Measurements from ENCODE around the gene NBPF26.
"Not testable (repeated sequence)": the region's sequence is repeated elsewhere in the genome, so short reads cannot be mapped to it uniquely, and the experiment has no call there.

Gene NBPF26

GRCh38 chr1:120723715-120724402, at the start of gene NBPF26:
Gene NBPF26 (plus strand): TSS chr1:120723945.
- not testable (repeated sequence) for DNase-seq (ENCODE audit: low read depth)

DNA sequence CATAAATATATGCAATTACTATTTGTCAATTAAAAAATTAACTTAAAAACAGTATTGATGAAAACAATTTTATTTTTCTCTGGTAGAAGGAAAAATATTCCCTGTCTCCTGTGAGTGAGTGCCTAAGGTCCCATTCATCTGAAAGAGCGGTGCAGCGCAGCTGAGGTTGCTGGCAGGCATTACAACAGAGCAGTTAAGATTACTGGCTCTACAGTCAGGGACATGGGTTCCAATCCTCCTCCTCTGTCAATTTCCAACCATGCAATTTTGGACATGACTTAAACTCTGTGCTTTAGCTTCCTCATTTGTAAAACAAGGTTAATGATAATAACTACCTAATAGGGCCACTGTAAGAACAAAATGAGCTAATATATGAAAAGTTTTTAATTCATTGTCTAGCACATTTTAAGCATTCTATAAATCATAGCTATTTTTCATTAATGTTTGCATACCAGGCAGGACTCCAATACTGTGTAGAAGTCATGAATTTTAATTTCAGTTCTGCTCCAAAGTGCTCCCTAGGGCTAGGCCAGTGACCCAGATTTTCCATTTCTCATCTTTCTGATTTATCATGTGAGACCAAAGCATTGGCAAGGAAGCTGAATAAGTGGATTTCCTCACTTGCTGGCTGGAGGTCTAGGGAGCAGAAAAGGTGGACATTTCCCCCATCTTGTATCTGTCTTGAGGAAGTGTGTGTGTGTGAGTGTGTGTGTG, 43.5 kb upstream of the NBPF26 start:
- DNase-seq (ENCODE audit: low read depth) = not testable (repeated sequence)

DNA sequence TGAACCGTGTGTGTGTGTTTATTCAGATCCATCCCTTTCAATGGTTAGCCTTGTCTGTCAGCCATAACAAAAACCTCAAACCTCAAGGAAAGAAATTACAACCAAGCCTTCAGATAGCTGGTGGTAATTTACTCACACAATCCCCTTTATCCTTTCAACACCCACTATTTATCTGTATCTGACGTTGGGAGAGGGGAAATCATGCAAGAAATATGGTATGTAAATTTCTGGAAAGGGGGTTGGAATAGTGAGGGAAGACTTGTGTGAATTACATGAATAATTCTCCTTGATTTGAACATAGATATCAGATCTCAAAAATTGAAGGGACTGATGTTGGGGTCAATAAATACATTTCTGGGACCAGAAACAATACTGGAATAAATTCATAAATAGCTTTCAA, 42.8 kb upstream of the NBPF26 start:
- not testable (repeated sequence) for DNase-seq (ENCODE audit: low read depth)

- not testable (repeated sequence) for DNase-seq (ENCODE audit: low read depth)
Measured at GRCh38 chr1:120684397-120684796, 39.3 kb upstream of the NBPF26 start.

DNA sequence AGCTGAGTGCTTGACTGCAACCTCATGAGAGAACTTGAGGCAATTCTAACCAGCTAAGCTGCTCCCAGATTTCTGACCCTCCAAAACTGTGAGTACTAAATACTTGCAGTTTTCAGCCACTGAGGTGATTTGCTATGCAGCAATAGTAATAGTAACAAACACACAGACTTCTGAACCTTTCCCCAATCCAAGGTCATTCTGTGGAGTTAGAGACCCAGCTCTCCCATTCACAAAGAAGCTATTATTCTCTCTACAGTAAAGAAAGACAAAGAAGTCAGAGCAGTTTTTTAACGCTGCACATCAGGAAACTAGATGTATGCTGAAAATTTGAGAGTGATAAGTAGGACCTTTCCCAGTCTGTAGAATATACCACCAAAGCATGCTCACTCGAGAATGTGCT, 38.1 kb upstream of the NBPF26 start:
- DNase-seq (ENCODE audit: low read depth) = not testable (repeated sequence)

DNA sequence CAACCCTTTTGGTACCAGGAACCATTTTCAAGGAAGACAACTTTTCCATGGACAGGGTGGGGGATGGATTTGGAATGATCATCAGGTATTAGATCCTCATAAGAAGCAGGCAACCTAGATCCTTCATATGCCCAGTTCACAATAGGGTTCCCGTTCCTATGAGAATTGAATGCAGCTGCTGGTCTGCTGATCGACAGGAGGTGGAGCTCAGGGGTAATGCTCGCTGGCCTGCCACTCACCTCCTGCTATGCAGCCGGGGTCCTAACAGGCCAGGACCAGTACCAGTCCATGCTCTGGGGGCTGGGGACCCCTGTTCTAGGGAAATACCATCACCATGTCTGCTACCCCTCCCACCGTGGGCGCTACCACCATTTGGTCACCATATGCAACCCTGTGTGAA, 36.5 kb upstream of the NBPF26 start:
- not testable (repeated sequence) for DNase-seq (ENCODE audit: low read depth)

- not testable (repeated sequence) for DNase-seq (ENCODE audit: low read depth)
Measured at GRCh38 chr1:120700807-120701562, 22.8 kb upstream of the NBPF26 start.

DNA sequence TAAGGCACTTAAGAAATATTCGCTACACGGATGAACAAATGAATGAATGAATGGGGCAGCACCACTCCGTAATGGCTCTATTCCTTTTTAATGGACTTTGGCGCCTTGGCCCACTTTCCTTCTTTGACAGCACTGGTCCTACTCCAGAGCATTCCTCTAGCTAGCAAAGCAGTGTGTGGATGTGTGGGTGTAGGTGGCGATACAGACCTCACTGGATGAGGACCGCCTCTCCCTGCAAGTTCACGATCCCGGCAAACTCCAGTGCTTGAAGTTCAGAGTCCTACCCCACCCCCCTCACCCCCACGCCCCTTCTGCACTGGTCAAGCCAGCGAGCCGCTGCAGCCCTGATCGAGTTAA, 409 bp upstream of the NBPF26 start:
- DNase-seq (ENCODE audit: low read depth) = not testable (repeated sequence)

DNA sequence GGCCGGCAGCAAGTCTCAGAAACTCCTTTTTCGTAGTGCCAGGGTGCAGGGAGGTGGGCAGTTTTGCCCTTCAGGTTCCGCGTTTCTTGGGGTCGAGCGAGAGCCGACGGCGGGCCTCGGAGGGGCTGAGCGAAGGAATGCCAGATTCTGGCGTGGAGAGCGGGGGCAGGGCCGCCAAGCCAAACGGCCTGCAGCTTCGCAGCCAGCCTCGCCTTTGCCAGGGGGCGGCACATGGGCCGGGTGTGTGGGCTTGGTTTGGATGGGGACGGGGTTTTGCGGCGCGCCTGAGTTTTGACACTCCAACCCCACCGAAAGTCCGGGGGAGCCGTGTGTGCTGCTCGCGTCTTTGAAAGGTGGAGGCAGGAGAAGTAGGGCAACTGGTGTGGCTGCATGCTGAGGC, 762 bp downstream of the NBPF26 start:
- DNase-seq (ENCODE audit: low read depth) = not testable (repeated sequence)

DNA sequence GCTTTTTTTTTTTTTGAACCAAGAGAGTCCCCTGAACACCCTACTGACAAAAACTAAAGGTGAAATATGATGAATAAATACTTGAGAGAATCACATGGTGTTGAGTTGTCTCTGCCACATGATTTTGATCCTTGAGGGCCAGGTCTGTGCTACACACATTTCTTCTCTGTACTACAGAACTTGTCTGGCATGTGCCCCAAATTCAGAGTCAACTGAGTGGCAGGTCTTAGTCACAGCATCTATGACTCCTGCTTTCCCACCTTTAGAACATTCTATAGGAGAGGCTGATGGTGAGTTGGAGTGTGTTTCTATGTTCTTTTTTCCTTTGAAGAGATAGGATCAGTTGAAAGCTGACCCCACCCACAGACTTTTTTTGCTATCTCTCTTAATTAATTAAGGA, 5.1 kb downstream of the NBPF26 start:
- DNase-seq (ENCODE audit: low read depth) = not testable (repeated sequence)

DNA sequence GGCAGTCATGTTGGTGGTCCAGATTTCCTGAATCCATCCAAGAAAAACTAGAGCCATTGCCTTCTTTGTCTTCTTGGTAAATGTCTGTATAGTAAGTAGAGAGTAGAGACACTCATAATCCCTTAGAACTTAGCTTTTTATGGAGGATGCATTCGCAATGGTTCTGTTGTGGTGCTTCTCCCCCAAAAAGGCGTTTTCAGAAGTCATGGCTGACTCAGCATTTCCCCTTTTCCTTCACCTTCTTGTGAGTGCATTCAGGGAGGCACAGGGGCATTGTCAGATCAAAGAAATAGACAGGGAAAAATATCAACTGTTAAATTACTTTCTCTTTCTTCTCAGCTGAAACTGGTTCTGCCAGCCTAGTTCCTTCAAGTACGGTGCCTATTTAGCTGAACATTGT, 45.3 kb downstream of the NBPF26 start:
- not testable (repeated sequence) for DNase-seq (ENCODE audit: low read depth)

DNA sequence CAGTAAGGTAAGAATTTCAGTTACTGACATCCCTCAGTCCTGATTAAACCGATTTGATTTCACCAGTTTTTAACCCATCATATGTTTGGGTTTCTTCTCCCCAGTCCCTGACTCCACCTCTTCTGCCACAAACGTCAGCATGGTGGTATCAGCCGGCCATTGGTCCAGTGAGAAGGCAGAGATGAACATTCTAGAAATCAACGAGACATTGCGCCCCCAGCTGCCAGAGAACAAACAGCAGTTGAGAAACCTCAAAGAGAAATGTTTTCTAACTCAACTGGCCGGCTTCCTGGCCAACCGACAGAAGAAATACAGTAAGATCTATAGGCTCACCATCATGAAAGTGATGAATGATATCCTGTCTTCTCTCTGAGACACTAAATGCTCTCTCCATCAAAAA, 81.7 kb downstream of the NBPF26 start:
- not testable (repeated sequence) for DNase-seq (ENCODE audit: low read depth)

- DNase-seq (ENCODE audit: low read depth) = not testable (repeated sequence)
Measured at GRCh38 chr1:120811822-120812221, 88.1 kb downstream of the NBPF26 start.

GRCh38 chr1:120825051-120825450, 101.3 kb downstream of the NBPF26 start:
- not testable (repeated sequence) for DNase-seq (ENCODE audit: low read depth)

- DNase-seq (ENCODE audit: low read depth) = not testable (repeated sequence)
Measured at GRCh38 chr1:120826623-120827022, 102.9 kb downstream of the NBPF26 start.

GRCh38 chr1:120844186-120844944, 120.6 kb downstream of the NBPF26 start:
- peak; percentile 34 for DNase-seq (ENCODE audit: low read depth)

DNA sequence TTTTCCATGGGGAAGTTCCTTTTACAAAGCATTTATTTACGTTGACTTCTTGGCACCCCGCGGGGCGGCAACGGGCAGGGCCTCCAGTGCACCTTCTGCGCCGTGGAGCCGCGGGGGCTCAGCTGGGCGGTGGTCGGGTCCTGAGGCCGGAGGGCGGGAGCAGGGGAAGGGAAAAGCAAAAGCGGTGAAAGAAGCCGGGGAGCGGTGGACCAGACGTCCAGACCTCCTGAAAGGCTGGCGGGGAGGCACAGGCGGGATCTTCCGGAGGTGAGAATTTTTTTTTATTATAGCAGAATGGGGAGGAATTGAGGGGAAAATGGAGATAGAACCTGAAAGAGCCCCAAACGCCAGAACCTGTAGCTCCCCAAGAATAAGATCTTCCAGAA, 121.2 kb downstream of the NBPF26 start:
- not testable (repeated sequence) for DNase-seq (ENCODE audit: low read depth)

DNA sequence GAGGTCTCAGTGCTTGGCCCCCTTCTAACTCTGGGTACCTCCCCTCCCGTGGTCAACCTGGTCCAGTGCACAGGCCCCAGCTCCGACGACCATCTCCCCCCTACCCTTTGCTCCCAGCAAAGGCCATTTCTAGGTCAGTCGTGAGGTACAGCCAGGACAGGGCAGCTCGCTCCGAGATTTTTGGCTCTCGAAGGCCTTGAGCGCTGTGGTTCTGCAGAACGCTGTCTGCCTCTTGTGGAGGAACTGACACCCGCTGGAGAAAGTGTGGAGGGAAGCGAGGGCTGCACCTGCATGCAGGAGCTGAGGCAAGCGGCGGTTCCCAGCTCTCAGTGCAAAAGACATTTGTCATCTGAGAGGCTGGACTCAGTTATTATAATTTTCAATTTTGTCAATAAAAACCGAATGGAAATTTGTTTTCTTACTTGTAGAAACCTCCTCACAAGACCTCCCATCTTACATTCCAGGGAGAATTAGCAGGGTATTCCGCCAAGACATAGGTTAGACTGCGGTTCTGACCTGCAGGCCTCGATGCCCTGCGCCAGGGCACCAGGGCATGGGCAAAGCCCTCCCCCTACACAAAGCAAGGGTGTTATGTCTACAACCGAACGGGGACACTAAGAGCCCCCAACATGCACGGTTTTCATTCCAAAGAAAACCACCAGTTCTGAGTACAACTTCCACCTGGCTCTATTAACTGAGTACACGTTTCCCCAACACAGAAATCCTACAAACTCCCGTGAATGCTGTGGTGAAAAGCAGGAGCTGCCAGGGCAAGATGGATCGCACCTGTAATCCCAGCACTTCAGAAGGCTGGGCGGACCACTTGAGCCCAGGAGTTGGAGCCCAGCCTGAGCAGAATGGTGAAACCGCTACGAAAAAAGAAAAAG, 125.9 kb downstream of the NBPF26 start:
- not testable (repeated sequence) for DNase-seq (ENCODE audit: low read depth)

GRCh38 chr1:120850287-120850536, 126.5 kb downstream of the NBPF26 start:
- not testable (repeated sequence) for DNase-seq (ENCODE audit: low read depth)

- peak; percentile 29 for DNase-seq (ENCODE audit: low read depth)
Measured at GRCh38 chr1:120850537-120851421, 127.0 kb downstream of the NBPF26 start.

Measured in HS-27A (cell line).